DMS114 treated with DMSO at 0.1 percent for 48 hours (cell line): ENCODE results near the gene PDHB.
"Not testable (repeated sequence)": the region's sequence is repeated elsewhere in the genome, so short reads cannot be mapped to it uniquely, and the experiment has no call there.

ENCODE experiments used
- DNase-seq: peaks from one replicate; lab custom pipeline; 2025; ENCODE audit not compliant: unreplicated experiment; lab: John Stamatoyannopoulos, UW

PDHB gene

GRCh38 chr3:58440996-58441355 is 7.3 kb upstream of the PDHB start:
- not testable (repeated sequence) for DNase-seq

- DNase-seq: not testable (repeated sequence)
Observed at GRCh38 chr3:58437276-58437675, 3.6 kb upstream of the PDHB start.

GRCh38 chr3:58434990-58435389 is 1.4 kb upstream of the PDHB start:
- peak; percentile 28 for DNase-seq

- no peak for DNase-seq
Observed at GRCh38 chr3:58434511-58434910, 879 bp upstream of the PDHB start.

GRCh38 chr3:58434168-58434504 is 504 bp upstream of the PDHB start:
- no peak for DNase-seq

GRCh38 chr3:58432905-58433304 is 727 bp downstream of the PDHB start:
- DNase-seq: no peak

- no peak for DNase-seq
Observed at GRCh38 chr3:58429657-58430056, 4.0 kb downstream of the PDHB start.

GRCh38 chr3:58427661-58428361 is 5.8 kb downstream of the PDHB start:
- no peak for DNase-seq

GRCh38 chr3:58425782-58426181 is 7.8 kb downstream of the PDHB start:
- no peak for DNase-seq

GRCh38 chr3:58424613-58425012 is 9.0 kb downstream of the PDHB start:
- DNase-seq: no peak

GRCh38 chr3:58422756-58423325 is 10.8 kb downstream of the PDHB start:
- peak; percentile 24 for DNase-seq

GRCh38 chr3:58421004-58421403 is 12.6 kb downstream of the PDHB start:
- no peak for DNase-seq

- no peak for DNase-seq
Observed at GRCh38 chr3:58419780-58420507, 13.7 kb downstream of the PDHB start.

- DNase-seq: no peak
Observed at GRCh38 chr3:58418227-58418626, 15.4 kb downstream of the PDHB start.

- DNase-seq: no peak
Observed at GRCh38 chr3:58417075-58417474, 16.6 kb downstream of the PDHB start.

GRCh38 chr3:58416191-58416590 is 17.4 kb downstream of the PDHB start:
- no peak for DNase-seq

GRCh38 chr3:58414538-58415197 is 19.0 kb downstream of the PDHB start:
- DNase-seq: peak; percentile 41

- DNase-seq: no peak
Observed at GRCh38 chr3:58411851-58412830, 21.5 kb downstream of the PDHB start.

- no peak for DNase-seq
Observed at GRCh38 chr3:58411036-58411435, 22.6 kb downstream of the PDHB start.

GRCh38 chr3:58409663-58410062 is 24.0 kb downstream of the PDHB start:
- no peak for DNase-seq

GRCh38 chr3:58408906-58409305 is 24.7 kb downstream of the PDHB start:
- DNase-seq: no peak
